ENCODE results near the gene TBC1D19. TPM values are rescaled to one million over a fixed set of nuclear protein-coding genes. Genes with fewer than 3 reads are reported as not detected.

The TBC1D19 gene
- total and polyA plus RNA-seq, 2 donors from 2014 or later: 10.8 to 19.1 TPM

DNA sequence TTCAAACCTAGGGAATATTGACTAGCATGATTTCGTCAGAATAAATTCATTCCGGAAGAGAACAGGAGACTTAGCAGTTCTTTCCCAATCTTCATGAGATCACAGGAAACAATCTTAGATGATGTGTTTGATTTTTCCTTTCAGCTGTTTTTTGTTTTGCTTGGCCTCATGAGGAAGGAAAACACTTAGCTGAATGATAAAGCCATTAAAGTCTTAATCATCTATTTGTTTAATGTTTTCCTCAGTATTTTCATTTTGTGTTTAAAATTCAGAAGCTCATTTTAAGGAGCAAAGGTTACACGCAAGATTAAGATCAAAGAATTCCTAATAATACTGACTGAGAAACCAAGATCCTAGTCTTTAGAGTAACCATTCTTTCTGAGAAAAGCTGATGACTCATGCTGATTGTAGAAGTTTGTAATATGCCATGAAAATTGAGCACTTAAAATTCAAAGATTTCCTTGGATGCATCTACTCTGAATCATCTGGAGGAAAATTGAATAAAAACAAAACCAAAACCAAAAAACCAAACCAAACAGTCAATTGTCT, 15.4 kb upstream of the TBC1D19 start:
- Histone ChIP-seq H3K36me3 (ENCODE audit: control insufficient read depth in 2 of 3, insufficient read depth in 3 of 3, low read length in 3 of 3) (no peaks in the 10 kb centered on the region), H3K27me3 (ENCODE audit: control insufficient read depth, insufficient read depth, low read length) (no peaks in the 10 kb centered on the region), H3K27ac (ENCODE audit: low read depth in 2 of 2, low read length in 2 of 2) (no peak overlapping the region), H3K9me3 (ENCODE audit: control insufficient read depth in 2 of 3, insufficient read depth in 1 of 3, low read length in 3 of 3) (no peaks in the 10 kb centered on the region), H3K9ac (ENCODE audit: low read length in 3 of 3) (no peak overlapping the region), H3K4me3 (ENCODE audit: low read length in 3 of 3) (no peak overlapping the region), H3K4me1 (ENCODE audit: control insufficient read depth in 2 of 3, insufficient read depth in 2 of 3, low read depth in 1 of 3, low read length in 3 of 3) (no peaks in the 10 kb centered on the region)
- intact Hi-C loops (cut with DNase I): no loop called here
- TF ChIP-seq, protein P1, sequence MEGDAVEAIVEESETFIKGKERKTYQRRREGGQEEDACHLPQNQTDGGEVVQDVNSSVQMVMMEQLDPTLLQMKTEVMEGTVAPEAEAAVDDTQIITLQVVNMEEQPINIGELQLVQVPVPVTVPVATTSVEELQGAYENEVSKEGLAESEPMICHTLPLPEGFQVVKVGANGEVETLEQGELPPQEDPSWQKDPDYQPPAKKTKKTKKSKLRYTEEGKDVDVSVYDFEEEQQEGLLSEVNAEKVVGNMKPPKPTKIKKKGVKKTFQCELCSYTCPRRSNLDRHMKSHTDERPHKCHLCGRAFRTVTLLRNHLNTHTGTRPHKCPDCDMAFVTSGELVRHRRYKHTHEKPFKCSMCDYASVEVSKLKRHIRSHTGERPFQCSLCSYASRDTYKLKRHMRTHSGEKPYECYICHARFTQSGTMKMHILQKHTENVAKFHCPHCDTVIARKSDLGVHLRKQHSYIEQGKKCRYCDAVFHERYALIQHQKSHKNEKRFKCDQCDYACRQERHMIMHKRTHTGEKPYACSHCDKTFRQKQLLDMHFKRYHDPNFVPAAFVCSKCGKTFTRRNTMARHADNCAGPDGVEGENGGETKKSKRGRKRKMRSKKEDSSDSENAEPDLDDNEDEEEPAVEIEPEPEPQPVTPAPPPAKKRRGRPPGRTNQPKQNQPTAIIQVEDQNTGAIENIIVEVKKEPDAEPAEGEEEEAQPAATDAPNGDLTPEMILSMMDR (IDR thresholded peaks at IDR 0.05; ENCODE audit: borderline replicate concordance, extremely low read depth, insufficient read depth): no peak
- FAIRE-seq: peak; percentile 13
- no peak for DNase-seq

DNA sequence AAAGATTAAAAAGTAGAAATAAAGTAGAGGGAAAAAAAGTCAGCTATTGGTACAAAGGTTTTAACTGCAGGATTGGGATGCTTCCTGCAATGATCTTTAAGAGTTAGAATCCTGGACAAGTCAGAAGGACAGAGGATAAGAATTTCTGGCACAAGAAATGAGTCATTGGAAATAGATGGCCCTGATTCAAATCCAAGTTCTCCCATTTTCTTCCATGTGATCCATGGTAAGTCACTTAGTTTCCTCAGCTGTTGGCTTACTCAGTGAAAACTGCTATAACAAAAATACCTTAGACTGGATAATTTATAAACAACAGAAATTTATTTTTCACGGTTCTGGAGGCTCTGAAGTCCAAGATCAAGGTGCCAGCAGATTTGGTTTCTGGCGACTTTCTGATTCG, 13.3 kb upstream of the TBC1D19 start:
- Histone ChIP-seq H3K9ac (ENCODE audit: low read length in 3 of 3) (no peak overlapping the region), H3K9me3 (ENCODE audit: control insufficient read depth in 2 of 3, insufficient read depth in 1 of 3, low read length in 3 of 3) (no peaks in the 10 kb centered on the region), H3K36me3 (ENCODE audit: control insufficient read depth in 2 of 3, insufficient read depth in 3 of 3, low read length in 3 of 3) (no peaks in the 10 kb centered on the region), H3K4me3 (ENCODE audit: low read length in 3 of 3) (no peak overlapping the region), H3K27ac (ENCODE audit: low read depth in 2 of 2, low read length in 2 of 2) (no peak overlapping the region), H3K27me3 (ENCODE audit: control insufficient read depth, insufficient read depth, low read length) (no peaks in the 10 kb centered on the region), H3K4me1 (ENCODE audit: control insufficient read depth in 2 of 3, insufficient read depth in 2 of 3, low read depth in 1 of 3, low read length in 3 of 3) (peaks cover 0 to 5% (median 0%) of the 10 kb centered on the region in 3 donors)
- DNase-seq (no peak), FAIRE-seq (no peak)
- TF ChIP-seq, protein P1 (IDR thresholded peaks at IDR 0.05; ENCODE audit: borderline replicate concordance, extremely low read depth, insufficient read depth): no peak
- intact Hi-C loops (cut with DNase I): no loop called here

DNA sequence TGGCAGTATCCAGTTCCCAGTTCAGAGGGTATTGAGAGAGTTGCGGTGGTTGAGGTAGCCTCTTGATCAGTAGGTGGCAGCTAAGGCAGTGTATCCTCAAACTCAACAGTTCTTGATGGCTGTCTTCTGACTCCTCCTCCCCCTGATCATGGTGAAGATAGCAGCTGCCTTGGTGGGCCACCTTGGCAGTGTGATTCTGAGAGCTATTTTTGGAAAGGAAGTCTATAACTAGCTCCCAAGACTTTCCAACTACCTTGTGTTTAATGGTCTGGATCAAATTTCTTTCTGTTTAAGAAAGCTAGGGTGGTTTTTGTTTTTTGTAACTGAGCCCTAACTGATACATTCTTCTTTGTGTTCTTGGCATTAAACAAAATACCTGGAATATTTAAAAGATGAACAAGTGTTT, 10.5 kb upstream of the TBC1D19 start:
- H3K27me3 ChIP-seq (ENCODE audit: control insufficient read depth, insufficient read depth, low read length): no peaks in the 10 kb centered on the region
- FAIRE-seq (no peak), DNase-seq (peak in 3 of 5 donors; percentile 10 to 36 (median 24))
- H3K4me3 ChIP-seq (ENCODE audit: low read length in 3 of 3): no peak overlapping the region
- no peaks in the 10 kb centered on the region for H3K9me3 ChIP-seq (ENCODE audit: control insufficient read depth in 2 of 3, insufficient read depth in 1 of 3, low read length in 3 of 3)
- intact Hi-C loops (cut with DNase I): no loop called here
- H3K27ac ChIP-seq (ENCODE audit: low read depth in 2 of 2, low read length in 2 of 2): no peak overlapping the region
- peaks cover 0 to 5% (median 0%) of the 10 kb centered on the region in 3 donors for H3K4me1 ChIP-seq (ENCODE audit: control insufficient read depth in 2 of 3, insufficient read depth in 2 of 3, low read depth in 1 of 3, low read length in 3 of 3)
- no peaks in the 10 kb centered on the region for H3K36me3 ChIP-seq (ENCODE audit: control insufficient read depth in 2 of 3, insufficient read depth in 3 of 3, low read length in 3 of 3)
- no peak overlapping the region for H3K9ac ChIP-seq (ENCODE audit: low read length in 3 of 3)
- TF ChIP-seq, protein P1 (IDR thresholded peaks at IDR 0.05; ENCODE audit: borderline replicate concordance, extremely low read depth, insufficient read depth): no peak

DNA sequence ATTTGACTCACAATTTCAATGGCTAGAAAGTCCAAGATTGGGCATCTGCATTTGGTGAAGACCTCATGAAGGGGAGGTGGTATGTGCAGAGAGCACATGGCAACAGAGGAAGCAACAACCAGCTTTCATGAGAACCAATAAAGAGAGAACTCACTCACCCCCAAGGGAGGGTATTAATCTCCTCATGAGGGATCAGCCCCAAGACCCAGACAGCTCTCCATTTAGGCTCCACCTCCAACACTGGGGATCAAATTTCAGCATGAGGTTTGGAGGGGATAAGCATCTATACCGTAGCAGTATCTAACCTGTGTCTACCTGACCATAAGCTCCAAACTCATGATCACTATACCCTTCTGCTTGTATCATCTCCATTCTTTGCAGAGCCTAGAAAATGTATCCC, 9.3 kb upstream of the TBC1D19 start:
- Histone ChIP-seq H3K4me1 (ENCODE audit: control insufficient read depth in 2 of 3, insufficient read depth in 2 of 3, low read depth in 1 of 3, low read length in 3 of 3) (peaks cover 0 to 5% (median 0%) of the 10 kb centered on the region in 3 donors), H3K9me3 (ENCODE audit: control insufficient read depth in 2 of 3, insufficient read depth in 1 of 3, low read length in 3 of 3) (no peaks in the 10 kb centered on the region), H3K9ac (ENCODE audit: low read length in 3 of 3) (no peak overlapping the region), H3K27me3 (ENCODE audit: control insufficient read depth, insufficient read depth, low read length) (no peaks in the 10 kb centered on the region), H3K36me3 (ENCODE audit: control insufficient read depth in 2 of 3, insufficient read depth in 3 of 3, low read length in 3 of 3) (no peaks in the 10 kb centered on the region), H3K27ac (ENCODE audit: low read depth in 2 of 2, low read length in 2 of 2) (no peak overlapping the region), H3K4me3 (ENCODE audit: low read length in 3 of 3) (no peak overlapping the region)
- DNase-seq: no peak
- TF ChIP-seq, protein P1 (IDR thresholded peaks at IDR 0.05; ENCODE audit: borderline replicate concordance, extremely low read depth, insufficient read depth): no peak
- FAIRE-seq: no peak
- intact Hi-C loops (cut with DNase I): no loop called here
